Stimulated activated CD8-positive, alpha-beta memory T cell treated with anti-CD3 and anti-CD28 coated beads, Interleukin-12 subunit alpha, Interleukin-12 subunit beta, amount 100 ng/mL, for 1 hour (primary cell): Measurements from ENCODE around the gene PDIA5.
"Not testable (repeated sequence)": the region's sequence is repeated elsewhere in the genome, so short reads cannot be mapped to it uniquely, and the experiment has no call there.

Experiments used
- DNase-seq: peaks from one replicate; pipeline ENCODE4 v3.0.0-alpha.2; 2020; ENCODE audit warnings: low read depth

PDIA5 gene

GRCh38 chr3:123150449-123151215 lies 83.8 kb downstream of the PDIA5 start:
- no peak for DNase-seq

GRCh38 chr3:123151251-123151705 lies 84.5 kb downstream of the PDIA5 start:
- no peak for DNase-seq

GRCh38 chr3:123151853-123152420 lies 85.1 kb downstream of the PDIA5 start:
- DNase-seq: not testable (repeated sequence)

- DNase-seq: no peak
Measured at GRCh38 chr3:123152687-123153086, 85.9 kb downstream of the PDIA5 start.

- no peak for DNase-seq
Measured at GRCh38 chr3:123153125-123154019, 86.5 kb downstream of the PDIA5 start.

- DNase-seq: no peak
Measured at GRCh38 chr3:123154020-123154985, 87.5 kb downstream of the PDIA5 start.

GRCh38 chr3:123155471-123156011 lies 88.7 kb downstream of the PDIA5 start:
- no peak for DNase-seq

- no peak for DNase-seq
Measured at GRCh38 chr3:123156276-123156995, 89.6 kb downstream of the PDIA5 start.

- DNase-seq: no peak
Measured at GRCh38 chr3:123157209-123157597, 90.4 kb downstream of the PDIA5 start.

GRCh38 chr3:123157598-123158287 lies 90.9 kb downstream of the PDIA5 start:
- DNase-seq: no peak

- DNase-seq: no peak
Measured at GRCh38 chr3:123158330-123158729, 91.5 kb downstream of the PDIA5 start.

- DNase-seq: no peak
Measured at GRCh38 chr3:123158899-123159390, 92.1 kb downstream of the PDIA5 start.

- DNase-seq: no peak
Measured at GRCh38 chr3:123159926-123160635, 93.3 kb downstream of the PDIA5 start.

GRCh38 chr3:123161167-123161566 lies 94.3 kb downstream of the PDIA5 start:
- DNase-seq: no peak

- no peak for DNase-seq
Measured at GRCh38 chr3:123163141-123163540, 96.3 kb downstream of the PDIA5 start.

GRCh38 chr3:123165163-123165562 lies 98.3 kb downstream of the PDIA5 start:
- DNase-seq: no peak

GRCh38 chr3:123167686-123168085 lies 100.9 kb downstream of the PDIA5 start:
- DNase-seq: no peak

GRCh38 chr3:123168122-123168521 lies 101.3 kb downstream of the PDIA5 start:
- DNase-seq: no peak

GRCh38 chr3:123168605-123169004 lies 101.8 kb downstream of the PDIA5 start:
- no peak for DNase-seq
